GM19395 (cell line): ENCODE measurements around the gene RBM18.

Experiments used
- ATAC-seq: cut with Tn5 transposase; IDR thresholded peaks from one replicate; pipeline ENCODE4 v1.9.1; 2021; ENCODE audit warnings: mild to moderate bottlenecking, moderate library complexity; ENCODE audit not compliant: unreplicated experiment

RBM18 gene

GRCh38 chr9:122207096-122207495 is 57.5 kb downstream of the RBM18 start:
- ATAC-seq: no peak

DNA sequence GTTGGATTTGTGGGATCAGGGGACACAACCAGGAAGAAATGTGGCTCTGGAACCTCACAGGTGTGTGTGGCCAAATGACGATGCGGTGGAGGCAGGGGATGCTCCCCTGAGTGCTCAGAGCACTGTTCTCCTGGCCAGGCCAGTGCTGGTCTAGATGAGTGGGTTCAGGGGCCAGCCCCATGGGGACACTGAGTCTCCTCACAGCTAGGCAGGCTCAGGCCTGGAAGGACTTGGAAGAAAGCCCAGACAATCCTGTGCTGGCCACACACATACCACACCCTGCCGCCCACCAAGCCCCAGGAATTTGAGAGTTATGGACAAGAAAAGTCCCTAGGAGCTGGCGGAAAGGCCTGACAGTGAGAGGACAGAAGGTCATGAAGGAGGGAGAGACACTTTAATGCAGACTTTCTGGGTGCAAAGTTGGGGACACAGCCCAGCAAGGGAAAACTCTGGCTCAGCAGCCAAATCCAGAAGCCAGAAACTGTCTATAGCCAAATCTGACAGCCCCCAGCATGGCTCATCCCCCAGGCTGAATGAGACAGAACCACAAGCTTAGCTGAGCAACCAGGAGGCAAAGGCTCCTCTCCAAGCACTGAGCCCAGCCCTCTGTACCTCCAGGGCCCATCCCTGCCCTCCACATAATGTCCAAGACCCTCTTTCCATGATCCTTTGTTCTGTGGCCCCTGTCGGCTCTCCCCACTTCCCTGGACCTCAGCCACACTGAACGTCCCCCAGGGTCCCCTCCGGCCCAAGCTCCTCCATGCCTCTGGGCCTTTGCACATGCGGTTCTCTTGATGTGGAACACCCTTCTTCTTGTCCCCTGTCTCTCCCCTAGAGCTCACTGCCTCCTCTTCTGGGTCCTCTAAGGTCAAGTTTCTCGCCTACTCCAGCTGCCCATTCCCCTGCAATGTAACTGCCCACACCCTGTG is 58.3 kb downstream of the RBM18 start:
- ATAC-seq: no peak

- no peak for ATAC-seq
These were observed 59.5 kb downstream of the RBM18 start for GRCh38 chr9:122205176-122205575.

DNA sequence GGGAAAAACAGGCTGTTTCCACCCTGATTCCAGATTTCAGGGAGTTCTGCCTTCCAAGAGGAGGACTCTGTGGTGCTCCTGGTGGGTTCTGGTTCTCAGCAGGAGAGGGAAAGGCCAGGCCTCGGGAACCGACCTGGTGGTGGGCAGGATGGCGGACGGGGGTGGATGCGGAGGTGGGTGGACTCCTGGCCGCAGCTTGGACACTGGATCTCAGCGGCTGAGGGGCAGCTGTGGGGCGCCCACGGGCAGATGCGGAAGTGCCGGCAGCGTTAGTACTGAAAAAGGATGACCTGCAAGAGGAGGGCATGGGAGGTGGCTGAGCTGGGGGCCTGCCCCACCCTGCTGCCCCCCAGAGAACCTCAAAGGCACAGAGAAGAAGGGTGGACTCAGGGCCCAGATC is 60.1 kb downstream of the RBM18 start:
- ATAC-seq: no peak

DNA sequence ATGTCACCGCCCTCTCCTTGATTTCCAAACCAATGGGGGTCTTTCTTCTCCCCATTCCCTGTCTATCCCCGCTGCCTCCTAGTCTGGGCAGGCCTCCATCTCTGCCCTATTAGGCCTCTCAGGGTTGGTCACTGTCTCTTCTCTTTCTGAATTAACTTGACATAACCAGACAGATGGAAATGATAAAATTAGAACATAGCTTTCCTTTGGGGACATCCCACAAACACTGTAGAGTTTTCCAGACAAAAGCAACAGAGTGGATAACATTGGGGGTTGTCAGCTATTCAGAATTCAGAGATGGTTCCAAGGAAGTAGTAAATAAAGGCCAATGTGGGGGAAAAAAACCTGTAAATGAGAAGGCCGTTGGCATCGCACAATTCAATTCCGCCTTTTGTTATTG is 60.6 kb downstream of the RBM18 start:
- ATAC-seq: no peak

DNA sequence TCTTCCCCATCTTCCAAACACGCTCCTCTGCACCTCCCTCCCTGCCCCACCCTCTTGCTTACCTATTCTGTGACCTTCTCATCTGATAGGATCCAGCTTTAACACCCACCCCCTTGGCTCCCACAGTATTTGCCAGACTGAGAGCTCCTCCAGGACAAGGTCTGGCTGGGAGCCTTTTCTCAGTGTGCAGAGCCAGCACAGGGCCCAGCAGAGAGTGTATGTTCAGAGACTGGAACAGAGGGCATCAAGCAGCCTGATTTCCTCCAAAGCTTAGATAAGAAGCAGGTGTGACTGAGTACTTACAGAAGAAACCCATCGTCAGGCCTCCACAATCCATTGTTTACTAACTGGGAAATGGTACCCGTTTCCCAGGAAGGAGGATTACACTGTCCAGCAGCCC is 62.5 kb downstream of the RBM18 start:
- no peak for ATAC-seq

DNA sequence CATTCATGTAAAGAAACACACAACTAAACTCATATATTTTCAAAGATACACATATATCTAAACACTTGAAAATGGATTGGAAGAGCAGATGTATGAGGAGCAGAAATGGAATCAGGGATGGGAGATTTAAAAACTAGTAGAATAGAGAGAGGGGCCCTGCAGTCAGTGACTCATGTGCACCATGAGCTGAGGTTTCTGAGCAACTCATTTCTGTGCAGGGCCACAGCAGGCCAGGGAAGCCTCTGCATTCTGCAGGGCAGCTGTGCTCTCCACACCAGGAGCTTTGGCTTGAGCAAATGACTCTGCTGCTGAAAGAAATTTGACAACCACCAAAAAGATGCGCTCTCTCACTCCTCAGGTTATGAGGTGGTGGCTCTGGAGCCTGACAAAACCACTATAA is 63.0 kb downstream of the RBM18 start:
- ATAC-seq: no peak

DNA sequence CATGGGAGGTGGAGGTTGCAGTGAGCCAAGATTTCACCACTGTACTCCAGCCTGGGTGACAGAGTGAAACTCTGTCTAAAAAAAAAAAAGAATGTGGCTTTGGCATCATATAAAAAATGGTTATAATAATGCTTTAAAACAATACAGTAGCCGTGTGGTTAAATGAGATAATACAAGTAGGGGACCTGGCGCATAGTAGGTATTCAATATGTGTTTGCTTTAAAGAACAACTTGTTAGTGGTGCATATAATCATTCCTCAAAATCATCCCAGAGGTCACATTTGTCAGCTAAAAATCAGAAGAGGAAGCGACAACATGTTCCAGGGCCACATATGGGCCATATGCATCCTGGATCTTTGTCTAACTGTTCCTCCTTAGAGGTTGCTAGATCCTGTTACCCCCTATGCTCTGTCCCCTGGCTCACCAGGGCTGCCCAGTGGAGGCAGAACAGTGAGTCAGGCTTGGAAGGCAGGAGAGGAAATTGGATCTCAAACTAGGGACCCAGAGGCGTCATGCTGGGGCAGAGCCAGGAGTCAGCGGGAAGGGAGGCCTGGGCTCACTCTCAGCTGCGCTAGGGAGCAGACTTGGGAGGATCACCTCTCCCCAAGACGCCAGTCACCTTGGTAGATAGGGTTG is 63.6 kb downstream of the RBM18 start:
- ATAC-seq: no peak

DNA sequence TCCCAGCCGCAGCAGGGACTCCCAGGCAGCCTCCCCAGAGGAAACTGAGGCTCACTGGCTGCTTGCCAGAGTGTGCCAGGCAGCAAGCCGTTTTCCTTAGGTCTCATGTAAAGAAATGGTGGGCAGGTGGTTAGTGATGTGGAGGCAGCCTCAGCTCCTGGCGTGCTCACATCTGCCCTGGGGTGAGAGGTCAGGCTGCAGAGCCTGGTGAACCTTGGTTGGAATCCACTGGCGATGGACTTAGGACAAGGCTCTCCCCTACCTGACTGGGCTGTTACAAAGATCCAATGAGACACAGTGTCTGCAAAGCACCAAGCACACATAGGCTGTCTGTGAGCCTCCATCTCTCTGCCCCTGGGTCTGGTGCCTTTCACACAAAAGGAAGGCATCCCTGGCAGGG is 66.8 kb downstream of the RBM18 start:
- no peak for ATAC-seq

DNA sequence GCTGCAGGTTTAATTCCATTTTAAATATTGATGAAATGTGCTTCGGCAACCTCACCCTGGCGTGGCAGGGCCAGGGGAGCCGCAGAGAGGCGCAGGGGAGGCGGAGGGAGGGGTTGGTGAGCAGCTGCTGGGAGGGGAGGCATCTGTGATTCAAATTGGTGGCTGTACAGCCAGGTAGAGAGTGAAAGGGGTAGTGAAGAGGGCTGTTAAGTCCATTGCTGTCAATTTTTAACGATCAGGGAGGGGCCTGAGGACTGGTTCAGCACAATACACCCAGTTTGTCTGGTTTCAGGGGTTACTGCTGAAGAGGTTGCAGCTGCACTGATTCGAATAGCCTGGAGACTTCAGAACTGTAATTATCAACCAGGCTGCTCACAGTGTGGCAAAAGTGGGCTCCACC is 67.2 kb downstream of the RBM18 start:
- no peak for ATAC-seq

- ATAC-seq: no peak
These were observed 68.8 kb downstream of the RBM18 start for GRCh38 chr9:122195875-122196274.

DNA sequence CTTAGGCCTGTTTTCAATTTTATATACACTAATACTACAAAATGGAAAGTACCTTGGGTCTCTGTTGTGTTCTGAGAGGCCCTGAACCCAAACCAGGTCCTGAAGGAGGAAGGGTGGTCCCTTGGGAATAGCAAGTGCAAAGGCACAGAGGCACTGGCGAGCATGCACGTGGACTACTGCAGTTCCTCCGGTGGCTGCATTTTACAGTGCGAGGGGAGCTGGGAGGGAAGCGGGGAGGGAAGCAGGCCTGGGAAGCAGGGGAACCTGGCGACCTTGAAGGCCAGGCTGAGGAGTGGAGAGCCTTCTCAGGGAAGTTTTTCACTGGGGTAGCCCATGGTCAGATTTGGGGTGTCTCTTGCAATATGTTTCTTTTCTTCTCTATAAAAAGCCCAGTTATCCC is 71.0 kb downstream of the RBM18 start:
- ATAC-seq: no peak

- ATAC-seq: no peak
These were observed 71.6 kb downstream of the RBM18 start for GRCh38 chr9:122192914-122193525.

DNA sequence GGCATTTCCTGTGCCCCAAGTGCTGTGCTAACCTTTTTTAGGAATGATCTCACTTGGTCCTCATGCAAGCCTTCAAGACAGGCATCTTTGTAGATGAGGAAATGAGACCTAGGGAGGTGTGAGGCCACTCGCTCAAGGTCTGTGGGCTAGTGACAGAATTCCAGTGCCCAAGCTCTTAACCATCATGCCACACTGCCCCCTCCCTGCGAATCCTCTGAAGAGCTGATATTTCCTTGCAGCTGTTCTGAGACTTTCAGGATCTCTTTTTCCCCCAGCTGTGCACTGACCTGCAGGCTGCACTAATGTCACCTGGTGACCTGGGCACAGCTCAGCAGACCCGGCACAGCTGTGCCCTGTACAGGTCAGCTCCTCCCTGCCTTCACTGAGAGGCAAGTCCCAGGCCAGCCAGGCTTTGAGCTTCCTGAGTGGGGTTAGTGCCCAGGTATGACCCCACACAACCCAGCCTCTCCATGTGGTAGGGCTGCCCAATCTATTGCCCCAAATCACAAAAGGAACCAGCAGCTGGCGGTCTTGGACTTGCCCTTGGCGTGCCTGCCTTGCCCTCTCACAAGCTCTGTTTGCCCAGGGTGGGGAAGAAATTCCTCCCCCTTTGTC is 72.3 kb downstream of the RBM18 start:
- no peak for ATAC-seq

- ATAC-seq: no peak
These were observed 73.1 kb downstream of the RBM18 start for GRCh38 chr9:122191584-122191983.

DNA sequence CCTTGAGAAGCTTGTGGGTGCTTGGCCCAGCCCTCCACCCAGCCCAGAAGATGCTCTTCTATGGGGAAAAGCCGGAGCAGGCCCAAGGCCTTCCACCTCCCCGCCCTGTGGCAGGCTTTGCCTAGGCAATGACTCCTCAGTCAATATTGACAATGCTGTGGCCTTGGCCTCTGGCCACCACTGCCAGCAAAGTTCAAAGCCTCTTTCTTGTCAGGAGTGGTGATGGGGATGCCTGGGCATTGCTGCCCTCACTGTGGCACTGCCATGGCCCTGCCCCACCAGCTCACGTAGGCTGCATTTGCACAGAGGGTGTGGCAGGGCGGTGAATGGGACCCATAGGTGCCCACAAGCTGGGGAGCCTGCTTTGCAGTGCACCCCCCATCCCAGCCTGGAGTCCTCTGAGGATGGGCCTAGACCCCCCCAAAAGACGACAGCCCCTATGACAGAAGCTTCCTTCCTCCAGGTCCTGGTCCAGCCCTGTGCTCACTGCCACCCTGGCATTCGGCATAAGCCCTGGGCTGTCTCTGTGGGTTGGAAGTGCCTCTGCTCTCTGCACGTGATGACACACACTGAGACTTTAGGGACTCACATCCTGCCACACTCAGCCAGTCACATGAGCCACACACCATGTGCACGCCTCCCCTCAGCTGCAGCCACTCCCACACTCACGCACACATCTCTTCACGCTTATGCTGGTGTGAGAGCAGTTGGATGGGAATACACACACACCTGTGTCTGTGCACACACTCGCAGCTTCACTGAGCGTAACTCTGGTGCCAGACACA is 73.9 kb downstream of the RBM18 start:
- ATAC-seq: no peak

GRCh38 chr9:122188369-122188768 is 76.3 kb downstream of the RBM18 start:
- ATAC-seq: no peak
